Fibroblast of skin of right biceps (primary cell): ENCODE results near the gene ARFGEF3.
"Not testable (repeated sequence)": the region's sequence is repeated elsewhere in the genome, so short reads cannot be mapped to it uniquely, and the experiment has no call there.

ENCODE experiments used
- DNase-seq: peaks from one replicate; pipeline ENCODE4 v3.0.0-alpha.2; 2013

Gene ARFGEF3

GRCh38 chr6:138175596-138175995 is 13.9 kb downstream of the ARFGEF3 start:
- no peak for DNase-seq

- no peak for DNase-seq
Observed at GRCh38 chr6:138176652-138177232, 15.0 kb downstream of the ARFGEF3 start.

GRCh38 chr6:138182939-138183789 is 21.4 kb downstream of the ARFGEF3 start:
- DNase-seq: no peak

- DNase-seq: no peak
Observed at GRCh38 chr6:138183790-138184134, 22.0 kb downstream of the ARFGEF3 start.

- no peak for DNase-seq
Observed at GRCh38 chr6:138184230-138184629, 22.5 kb downstream of the ARFGEF3 start.

- no peak for DNase-seq
Observed at GRCh38 chr6:138187156-138187555, 25.4 kb downstream of the ARFGEF3 start.

GRCh38 chr6:138188278-138188941 is 26.7 kb downstream of the ARFGEF3 start:
- DNase-seq: no peak

GRCh38 chr6:138194287-138194686 is 32.5 kb downstream of the ARFGEF3 start:
- no peak for DNase-seq

GRCh38 chr6:138196122-138196738 is 34.5 kb downstream of the ARFGEF3 start:
- no peak for DNase-seq

GRCh38 chr6:138197570-138197969 is 35.8 kb downstream of the ARFGEF3 start:
- DNase-seq: no peak

GRCh38 chr6:138198430-138199091 is 36.8 kb downstream of the ARFGEF3 start:
- DNase-seq: no peak

- DNase-seq: no peak
Observed at GRCh38 chr6:138201836-138202235, 40.1 kb downstream of the ARFGEF3 start.

- DNase-seq: no peak
Observed at GRCh38 chr6:138203315-138203714, 41.6 kb downstream of the ARFGEF3 start.

GRCh38 chr6:138204303-138204702 is 42.6 kb downstream of the ARFGEF3 start:
- DNase-seq: no peak

GRCh38 chr6:138204792-138205384 is 43.1 kb downstream of the ARFGEF3 start:
- no peak for DNase-seq

- DNase-seq: no peak
Observed at GRCh38 chr6:138205437-138206094, 43.8 kb downstream of the ARFGEF3 start.

GRCh38 chr6:138206862-138207261 is 45.1 kb downstream of the ARFGEF3 start:
- no peak for DNase-seq

GRCh38 chr6:138211048-138211581 is 49.4 kb downstream of the ARFGEF3 start:
- DNase-seq: no peak

GRCh38 chr6:138211601-138212000 is 49.9 kb downstream of the ARFGEF3 start:
- no peak for DNase-seq

- DNase-seq: not testable (repeated sequence)
Observed at GRCh38 chr6:138212530-138212929, 50.8 kb downstream of the ARFGEF3 start.

GRCh38 chr6:138215093-138215782 is 53.5 kb downstream of the ARFGEF3 start:
- no peak for DNase-seq
